Body of pancreas (tissue), 4 donors: ENCODE measurements around the gene RNGTT. TPM values are rescaled to one million over a fixed set of nuclear protein-coding genes. Genes with fewer than 3 reads are reported as not detected.

ENCODE experiments used
- ATAC-seq: fragments of 150-250 bp; one replicate; pipeline ENCODE4 v1.9.1; 2016
- DNase-seq, 4 donors: peaks; one replicate each; pipeline ENCODE4 v3.0.0-alpha.2; 2019
- H3K27ac ChIP-seq, 4 donors: fragments of 200-600 bp; sonication (generic); 1 replicate in 3 of 4; 2 replicates in 1 of 4; pipeline versions ENCODE4 v1.5.1 to v1.6.1; 2016 to 2019; ENCODE audit warnings: mild to moderate bottlenecking in 1 of 4, mixed read lengths in 1 of 4, moderate library complexity in 1 of 4
- H3K27me3 ChIP-seq, 2 donors: fragments of 200-600 bp; sonication (generic); one replicate each; pipeline ENCODE4 v1.6.0; 2016; ENCODE audit warnings: mild to moderate bottlenecking in 1 of 2
- H3K36me3 ChIP-seq, 2 donors: fragments of 200-600 bp; sonication (generic); replicated peaks in 1 of 2; 2 replicates each; pipeline ENCODE4 v1.5.1; 2016; ENCODE audit warnings: low read depth in 2 of 2; ENCODE audit not compliant: insufficient read depth in 1 of 2
- H3K4me1 ChIP-seq: fragments of 200-600 bp; sonication (generic); one replicate; pipeline ENCODE4 v1.6.0; 2016
- H3K4me3 ChIP-seq, 2 donors: fragments of 200-600 bp; sonication (generic); 1 replicate in 1 of 2; 2 replicates in 1 of 2; pipeline ENCODE4 v1.5.1; 2016 to 2019
- H3K9me3 ChIP-seq, 3 donors: fragments of 200-600 bp; sonication (generic); 1 replicate in 2 of 3; 2 replicates in 1 of 3; pipeline ENCODE4 v1.5.1; 2016
- POLR2A ChIP-seq, 3 donors: fragments of 450-650 bp; IDR thresholded peaks; one replicate each; pipeline ENCODE4 v1.6.1; 2016; ENCODE audit warnings: antibody characterized with exemption in 3 of 3, mild to moderate bottlenecking in 2 of 3
- WGBS, 2 donors: methylation state at CpG; one replicate each; pipeline ENCODE4 v1.1.5; 2017; 5-methylcytosine and 5-hydroxymethylcytosine counted together
- intact Hi-C: fragments of 100-400 bp; cut with DNase I; formaldehyde crosslinking; loops from one replicate; pipeline ENCODE4 v1.15.1; 2023
- total RNA-seq, 2 donors: library from RNA; depleted of rRNA; stranded (reverse); fragments of >200 nt; gene quantifications; one replicate each; pipeline ENCODE4 v1.1.0, GENCODE V29; 2016
- TF ChIP-seq, protein P1 (sequence below), 7 experiments: fragments of 450-650 bp in 4 of 7; fragments of 200-600 bp in 3 of 7; sonication (generic) in 3 of 7; IDR thresholded peaks; one replicate each; pipeline ENCODE4 v1.5.1; 2016 to 2019; ENCODE audit warnings: antibody characterized with exemption in 7 of 7

The RNGTT gene
- total RNA-seq, 2 donors from 2014 or later: 9.9 to 15.2 TPM

DNA sequence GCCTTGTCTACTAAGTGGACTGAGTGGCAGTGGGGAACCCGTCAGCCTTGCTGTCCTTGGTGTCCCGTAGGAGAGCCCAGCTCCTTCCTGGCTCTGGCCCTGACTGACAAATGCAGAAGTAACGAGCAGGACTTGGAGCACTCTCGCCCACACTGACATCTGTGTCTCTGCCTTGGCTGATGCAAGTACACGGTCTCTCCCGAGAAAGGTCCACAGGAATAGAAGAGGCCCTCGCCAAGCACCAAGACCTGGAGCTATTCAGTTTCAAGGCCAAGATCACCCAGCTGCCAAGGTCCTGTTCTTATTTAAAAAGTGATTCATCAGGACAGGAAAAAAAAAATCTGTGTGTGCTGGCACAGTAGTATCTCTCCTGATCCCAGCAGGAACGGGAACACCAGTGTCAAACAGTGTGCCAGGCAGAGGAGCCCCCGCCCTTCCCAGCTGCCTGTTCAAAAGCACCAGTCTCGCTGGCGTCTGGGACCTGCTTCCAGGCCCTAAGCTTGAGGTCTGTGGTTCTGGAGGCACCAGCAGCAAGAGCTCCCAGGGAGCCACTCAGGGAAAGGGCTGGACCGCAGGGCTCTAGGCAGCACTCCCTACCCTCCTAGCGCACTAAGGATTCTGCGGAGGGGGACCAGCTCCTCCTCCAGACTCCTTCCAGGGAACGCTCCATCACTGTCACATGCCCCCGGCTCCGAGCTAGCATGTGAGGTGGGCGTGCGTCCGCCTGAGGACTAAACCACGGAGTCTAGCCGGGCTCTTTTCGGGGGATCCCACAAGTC, 376.9 kb downstream of the RNGTT start:
- Histone ChIP-seq H3K4me1 (no peaks in the 10 kb centered on the region), H3K27me3 (no peaks in the 10 kb centered on the region), H3K36me3 (no peaks in the 10 kb centered on the region), H3K4me3 (no peak overlapping the region), H3K27ac (no peak overlapping the region), H3K9me3 (no peaks in the 10 kb centered on the region)
- WGBS, 2 donors: 51 to 69% methylated on average over 14 to 23 of the region's 23 CpGs
- TF ChIP-seq POLR2A (IDR thresholded peaks at IDR 0.05): no peak
- TF ChIP-seq, protein P1, sequence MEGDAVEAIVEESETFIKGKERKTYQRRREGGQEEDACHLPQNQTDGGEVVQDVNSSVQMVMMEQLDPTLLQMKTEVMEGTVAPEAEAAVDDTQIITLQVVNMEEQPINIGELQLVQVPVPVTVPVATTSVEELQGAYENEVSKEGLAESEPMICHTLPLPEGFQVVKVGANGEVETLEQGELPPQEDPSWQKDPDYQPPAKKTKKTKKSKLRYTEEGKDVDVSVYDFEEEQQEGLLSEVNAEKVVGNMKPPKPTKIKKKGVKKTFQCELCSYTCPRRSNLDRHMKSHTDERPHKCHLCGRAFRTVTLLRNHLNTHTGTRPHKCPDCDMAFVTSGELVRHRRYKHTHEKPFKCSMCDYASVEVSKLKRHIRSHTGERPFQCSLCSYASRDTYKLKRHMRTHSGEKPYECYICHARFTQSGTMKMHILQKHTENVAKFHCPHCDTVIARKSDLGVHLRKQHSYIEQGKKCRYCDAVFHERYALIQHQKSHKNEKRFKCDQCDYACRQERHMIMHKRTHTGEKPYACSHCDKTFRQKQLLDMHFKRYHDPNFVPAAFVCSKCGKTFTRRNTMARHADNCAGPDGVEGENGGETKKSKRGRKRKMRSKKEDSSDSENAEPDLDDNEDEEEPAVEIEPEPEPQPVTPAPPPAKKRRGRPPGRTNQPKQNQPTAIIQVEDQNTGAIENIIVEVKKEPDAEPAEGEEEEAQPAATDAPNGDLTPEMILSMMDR (IDR thresholded peaks at IDR 0.05): no peak
- intact Hi-C loops: no loop called here
- no peak for ATAC-seq
- no peak for DNase-seq

DNA sequence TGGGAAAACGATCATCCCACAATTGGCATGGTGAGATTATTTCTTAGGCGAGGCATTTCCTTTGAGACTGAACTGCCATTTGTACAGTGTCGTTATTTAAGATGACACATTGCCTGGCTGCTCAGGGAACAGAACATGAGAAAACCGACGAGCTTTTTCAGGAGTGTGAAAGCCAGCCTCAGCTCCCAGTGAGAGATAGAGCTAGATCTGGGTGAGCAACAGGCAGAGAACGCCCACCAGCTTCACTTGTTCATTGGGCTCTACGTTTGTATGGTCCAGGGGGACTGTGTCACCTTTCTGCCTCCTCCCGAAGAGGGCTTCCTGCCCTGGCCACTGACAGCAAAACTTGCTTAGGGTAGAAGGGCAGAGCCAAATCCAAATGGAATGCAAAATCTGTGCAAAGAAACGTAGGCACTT, 378.1 kb downstream of the RNGTT start:
- intact Hi-C loops: no loop called here
- no peak for DNase-seq
- H3K27me3 ChIP-seq: no peaks in the 10 kb centered on the region
- H3K4me3 ChIP-seq: no peak overlapping the region
- ATAC-seq: no peak
- 43 to 54% methylated on average over 9 of the region's 9 CpGs for WGBS, 2 donors
- no peaks in the 10 kb centered on the region for H3K4me1 ChIP-seq
- TF ChIP-seq, protein P1 (IDR thresholded peaks at IDR 0.05): no peak
- TF ChIP-seq POLR2A (IDR thresholded peaks at IDR 0.05): no peak
- no peak overlapping the region for H3K27ac ChIP-seq
- no peaks in the 10 kb centered on the region for H3K36me3 ChIP-seq
- H3K9me3 ChIP-seq: no peaks in the 10 kb centered on the region

DNA sequence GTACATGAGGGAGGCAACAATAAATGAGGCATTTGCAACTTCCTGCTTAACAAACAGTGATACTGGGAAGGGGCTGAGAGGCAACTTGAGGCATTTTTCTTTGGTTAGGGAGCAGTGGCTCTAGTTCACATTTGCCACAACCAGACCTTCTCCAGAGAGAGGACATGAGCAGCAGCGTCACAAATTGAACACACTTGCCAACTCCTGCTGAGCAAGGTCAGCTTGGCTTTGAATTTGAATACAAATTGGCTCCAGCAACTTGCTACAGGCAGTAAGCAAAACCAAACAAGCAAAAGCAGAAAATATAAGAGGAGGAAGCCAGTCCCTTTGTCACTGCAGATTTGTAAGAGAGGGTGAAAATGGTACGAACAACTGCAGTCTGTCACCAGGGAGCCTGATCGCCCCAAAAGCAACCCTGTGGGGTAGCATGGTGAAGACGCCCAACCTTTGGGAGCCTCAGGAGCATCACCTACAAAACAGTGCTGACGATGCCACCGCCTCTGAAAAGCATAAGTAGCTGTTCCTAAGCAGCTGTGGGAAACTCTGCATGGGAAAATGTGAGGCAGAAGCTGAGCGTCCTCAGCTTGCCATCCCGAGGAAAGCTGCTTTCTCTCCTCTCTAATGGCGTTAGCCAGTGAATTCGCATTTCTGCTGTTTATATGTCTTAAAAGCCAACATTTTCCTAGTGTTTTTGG, 378.7 kb downstream of the RNGTT start:
- H3K9me3 ChIP-seq: no peaks in the 10 kb centered on the region
- no peak overlapping the region for H3K27ac ChIP-seq
- no peaks in the 10 kb centered on the region for H3K4me1 ChIP-seq
- H3K4me3 ChIP-seq: no peak overlapping the region
- DNase-seq: no peak
- intact Hi-C loops: no loop called here
- H3K36me3 ChIP-seq: no peaks in the 10 kb centered on the region
- WGBS, 2 donors: 51 to 53% methylated on average over 10 of the region's 10 CpGs
- TF ChIP-seq POLR2A (IDR thresholded peaks at IDR 0.05): no peak
- TF ChIP-seq, protein P1 (IDR thresholded peaks at IDR 0.05): no peak
- no peaks in the 10 kb centered on the region for H3K27me3 ChIP-seq
- ATAC-seq: no peak

DNA sequence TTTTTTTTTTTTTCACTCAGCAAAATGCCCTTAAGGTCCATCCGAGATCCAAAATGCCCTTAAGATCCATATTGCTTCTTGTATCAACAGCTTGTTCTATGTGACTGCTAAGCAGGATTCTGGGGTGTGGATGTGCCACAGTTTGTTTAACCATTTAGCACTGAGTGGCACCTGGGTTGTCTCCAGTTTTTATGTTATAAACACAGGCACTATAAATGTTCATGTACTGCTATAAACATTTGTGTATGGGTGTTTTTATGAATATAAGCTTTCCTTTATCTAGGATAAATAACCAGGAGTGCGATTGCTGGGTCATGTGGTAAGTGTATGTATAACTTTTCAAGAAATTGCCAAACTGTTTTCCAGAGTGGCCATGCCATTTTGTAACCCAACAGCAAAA, 386.0 kb downstream of the RNGTT start:
- Histone ChIP-seq H3K4me3 (no peak overlapping the region), H3K9me3 (no peaks in the 10 kb centered on the region), H3K27ac (no peak overlapping the region), H3K27me3 (no peaks in the 10 kb centered on the region), H3K4me1 (no peaks in the 10 kb centered on the region), H3K36me3 (no peaks in the 10 kb centered on the region)
- TF ChIP-seq, protein P1 (IDR thresholded peaks at IDR 0.05): no peak
- TF ChIP-seq POLR2A (IDR thresholded peaks at IDR 0.05): no peak
- intact Hi-C loops: no loop called here
- WGBS, 2 donors: 63 to 65% methylated on average over 2 of the region's 2 CpGs
- DNase-seq (no peak), ATAC-seq (no peak)
